T-helper 2 cell (primary cell): ENCODE data around the gene N4BP2L2.

Experiments
- DNase-seq, 5 experiments: peaks; one replicate each; pipeline versions ENCODE4 v3.0.0 to v3.0.0-alpha.2; 2012 to 2022

N4BP2L2 gene

DNA sequence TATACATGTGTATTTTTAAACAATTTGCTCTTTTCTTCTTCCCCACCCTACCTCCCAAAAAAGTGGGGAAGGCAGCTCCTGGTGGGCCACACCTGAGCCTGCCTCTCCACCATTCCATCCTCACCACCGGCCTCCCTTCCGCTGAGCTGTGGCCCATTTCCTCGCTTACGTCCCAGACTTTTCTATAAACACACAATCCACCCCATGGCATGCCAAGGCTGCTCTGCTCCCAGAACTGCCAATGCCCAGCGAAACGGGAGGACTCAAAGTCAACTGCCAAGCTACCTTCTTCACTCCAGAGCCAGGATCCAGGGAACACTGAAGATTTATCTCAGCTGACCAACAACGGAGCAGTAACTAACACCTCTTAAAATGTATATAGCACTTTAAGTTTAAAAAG is 113.4 kb downstream of the N4BP2L2 start:
- no peak for DNase-seq

DNA sequence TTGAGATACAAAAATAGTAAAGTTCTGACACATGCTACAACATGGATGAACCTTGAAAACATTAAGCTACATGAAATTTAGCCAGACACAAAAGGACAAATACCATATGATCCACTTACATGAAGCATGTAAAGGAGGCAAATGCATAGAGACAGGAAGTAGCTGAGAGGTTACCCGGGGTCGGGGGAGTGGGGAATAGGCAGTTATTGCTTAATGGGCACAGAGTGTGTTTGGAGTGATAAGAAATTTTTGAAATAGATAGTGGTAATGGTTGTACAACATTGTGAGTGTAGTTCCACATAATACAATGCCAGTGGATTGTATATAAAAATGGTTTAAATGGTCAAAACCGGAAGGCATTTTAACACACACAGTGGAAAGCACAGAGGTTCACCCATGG is 115.0 kb downstream of the N4BP2L2 start:
- no peak for DNase-seq

DNA sequence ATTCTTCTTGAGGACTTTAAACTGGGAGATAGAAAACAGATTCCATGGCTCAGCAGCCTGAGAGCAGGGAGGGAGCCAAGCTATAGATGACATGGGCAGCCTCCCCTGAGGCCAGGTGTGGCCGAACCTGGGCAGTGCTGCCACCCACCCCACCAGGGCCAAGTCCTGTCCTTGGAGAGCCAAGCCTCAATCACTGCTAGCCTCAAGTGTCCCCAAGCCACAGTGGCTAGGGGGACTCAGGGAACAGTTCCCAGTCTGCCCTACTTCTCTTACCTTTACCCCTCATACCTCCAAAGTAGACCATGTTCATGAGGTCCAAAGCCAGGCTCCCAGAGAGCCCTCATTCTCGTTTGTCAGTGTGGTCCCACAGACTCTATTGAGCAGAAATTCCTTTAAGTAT is 118.7 kb downstream of the N4BP2L2 start:
- no peak for DNase-seq

DNA sequence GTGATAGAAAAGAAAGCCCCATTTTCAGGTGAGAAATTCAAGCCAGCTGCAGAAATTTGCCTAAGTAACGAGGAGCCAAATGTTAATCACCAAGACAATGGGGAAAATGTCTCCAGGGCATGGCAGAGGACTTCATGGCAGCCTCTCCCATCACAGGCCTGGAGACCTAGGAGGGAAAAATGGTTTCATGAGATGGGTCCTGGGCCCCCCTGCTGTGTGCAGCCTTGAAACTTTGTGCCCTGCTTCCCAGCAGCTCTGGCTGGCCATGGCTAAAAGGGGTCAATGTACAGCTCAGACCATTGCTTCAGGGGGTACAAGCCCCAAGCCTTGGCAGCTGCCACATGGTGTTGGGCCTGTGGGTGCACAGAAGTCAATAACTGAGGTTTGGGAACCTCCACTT is 120.6 kb downstream of the N4BP2L2 start:
- no peak for DNase-seq

DNA sequence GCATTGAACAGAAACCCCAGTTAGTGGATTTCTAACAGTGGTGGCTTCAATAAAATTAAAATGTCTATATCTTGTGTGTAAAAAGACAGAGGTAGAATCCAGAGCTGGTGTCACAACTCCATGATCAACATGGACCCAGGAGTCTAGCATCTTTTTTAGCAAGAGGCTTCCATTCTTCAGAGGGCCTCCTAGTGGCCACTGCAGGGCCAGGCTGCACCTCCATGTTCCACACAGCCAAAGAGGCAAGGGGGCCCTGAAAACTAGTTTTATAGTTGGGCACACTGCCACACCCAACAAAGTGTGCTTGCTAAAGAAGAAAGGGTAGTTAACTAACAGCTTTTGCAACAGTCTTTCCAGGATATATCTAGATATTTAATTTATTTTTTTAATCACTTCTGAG is 123.6 kb downstream of the N4BP2L2 start:
- DNase-seq = peak in 1 of 5 experiments; percentile 33

DNA sequence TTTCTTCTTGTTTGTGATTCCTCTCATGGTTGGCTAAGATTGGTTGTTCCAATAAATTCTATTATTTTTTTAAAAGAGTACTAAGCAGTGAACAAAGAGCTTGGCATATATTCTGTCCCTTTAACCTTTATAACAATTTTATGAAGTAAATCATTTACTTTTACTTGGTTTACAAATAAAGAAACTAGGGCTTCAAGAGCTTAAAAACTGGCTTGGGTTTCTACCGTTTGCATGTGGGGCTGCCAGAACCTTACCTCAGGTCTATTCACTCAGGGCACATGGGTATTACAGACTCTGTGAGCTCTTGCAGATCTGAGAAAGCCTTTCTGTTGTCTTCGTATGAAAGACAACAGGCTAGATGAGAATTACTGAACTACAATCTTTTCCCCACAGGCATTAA is 124.0 kb downstream of the N4BP2L2 start:
- DNase-seq = no peak

DNA sequence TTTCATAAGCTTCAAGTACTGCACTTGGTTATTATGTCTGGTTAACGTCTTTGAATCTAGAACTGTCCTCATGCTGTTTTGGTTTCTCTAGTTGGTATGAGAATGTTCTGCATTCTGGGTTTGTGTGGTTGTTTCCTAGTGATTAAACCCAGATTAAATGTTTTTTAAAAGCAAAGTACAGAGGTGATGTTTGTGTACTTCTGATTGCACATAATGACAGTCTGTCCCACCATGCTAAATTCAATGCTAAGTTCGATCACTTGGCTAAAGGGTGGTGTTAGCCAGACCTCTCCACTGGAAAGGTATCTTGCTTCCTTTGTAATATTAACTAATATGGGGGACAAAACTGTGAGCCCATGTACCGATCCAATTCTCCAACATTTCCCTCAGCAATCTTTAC is 125.3 kb downstream of the N4BP2L2 start:
- no peak for DNase-seq

DNA sequence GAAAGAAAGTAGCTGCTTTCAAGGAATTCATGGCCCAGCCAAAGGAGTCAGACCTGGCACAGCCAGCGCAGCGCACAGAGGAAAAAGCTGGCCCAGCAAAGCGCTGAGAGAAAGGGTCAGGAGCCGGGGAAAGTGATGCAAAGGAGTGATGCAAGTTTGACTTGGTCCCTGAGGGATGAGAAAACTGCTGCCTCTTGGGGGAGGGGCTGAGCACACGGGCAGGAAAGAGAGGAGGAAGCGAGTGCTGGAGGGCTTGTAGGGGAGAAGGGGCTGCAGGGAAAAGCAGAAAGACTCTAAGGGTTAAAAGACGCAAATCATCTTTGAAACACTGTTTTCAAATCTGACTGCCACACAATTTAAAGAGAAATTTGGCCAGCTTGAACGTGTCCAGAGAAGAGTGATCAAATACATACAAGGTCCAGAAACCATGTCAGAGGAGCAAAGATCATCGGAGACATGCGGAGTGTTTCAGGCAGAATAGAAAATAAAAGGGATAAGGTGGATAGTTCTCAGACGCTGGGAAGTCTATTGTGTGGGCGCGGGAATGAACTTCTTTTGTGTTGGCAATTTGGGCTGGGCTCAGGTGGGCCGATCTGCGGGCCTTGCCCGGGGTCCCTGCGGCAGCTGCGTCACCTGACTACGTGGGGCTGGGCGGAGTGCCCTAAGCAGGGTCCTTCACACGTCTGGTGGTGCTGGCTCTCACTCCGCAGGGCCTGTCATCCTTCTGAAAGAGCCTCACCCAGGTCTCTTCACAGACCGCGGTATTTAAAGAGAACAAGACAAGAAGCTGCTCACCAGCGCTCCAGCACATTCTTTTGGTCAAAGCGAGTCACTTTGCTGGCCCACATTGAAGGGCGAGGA is 128.8 kb downstream of the N4BP2L2 start:
- no peak for DNase-seq

DNA sequence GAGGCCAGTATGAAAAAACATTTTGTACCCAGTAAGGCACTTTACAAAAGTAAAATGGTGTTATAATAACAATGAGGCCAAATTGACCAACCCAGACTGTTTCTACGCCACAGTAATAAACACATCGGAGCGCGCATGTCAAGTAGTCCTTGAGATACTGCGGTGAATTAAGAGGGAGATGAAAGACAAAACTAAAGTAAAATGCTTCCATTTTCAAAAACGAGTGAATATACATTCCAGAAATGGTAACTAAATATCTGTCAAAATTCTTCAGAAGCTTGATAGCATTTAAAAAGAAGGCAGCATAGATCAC is 129.6 kb downstream of the N4BP2L2 start:
- DNase-seq = no peak

DNA sequence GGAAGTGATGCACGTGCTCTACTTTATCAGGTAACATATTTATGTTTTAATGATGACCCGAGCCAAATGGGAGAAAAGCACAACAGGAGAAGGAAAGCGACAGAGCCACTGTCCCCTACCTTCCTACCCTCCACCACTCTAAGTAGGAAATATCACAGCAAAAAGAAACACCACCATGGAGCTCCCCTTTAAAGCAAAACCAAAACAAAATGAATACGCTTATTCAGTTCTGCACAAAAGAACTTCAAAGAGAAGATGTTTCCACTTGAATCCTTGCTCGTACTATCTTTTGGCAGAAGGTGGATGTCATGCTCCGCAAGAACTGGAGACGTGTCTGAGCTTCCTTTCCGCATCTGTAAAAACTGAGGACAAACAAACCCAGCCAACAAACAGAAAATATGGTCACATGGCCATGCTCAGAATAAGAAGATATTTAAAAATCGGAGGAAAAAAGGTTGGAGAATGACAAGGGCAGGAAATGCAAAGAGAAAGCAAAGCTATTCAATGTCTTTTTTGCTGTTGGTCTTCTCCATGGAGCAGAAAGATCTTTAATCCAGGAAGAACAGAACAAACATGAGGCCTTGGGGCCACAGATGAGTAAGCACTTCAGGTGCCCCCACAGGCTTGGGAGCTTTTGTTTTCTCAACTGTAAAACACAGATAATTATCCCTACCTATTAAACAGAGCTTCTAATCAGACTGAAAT is 130.1 kb downstream of the N4BP2L2 start:
- no peak for DNase-seq

DNA sequence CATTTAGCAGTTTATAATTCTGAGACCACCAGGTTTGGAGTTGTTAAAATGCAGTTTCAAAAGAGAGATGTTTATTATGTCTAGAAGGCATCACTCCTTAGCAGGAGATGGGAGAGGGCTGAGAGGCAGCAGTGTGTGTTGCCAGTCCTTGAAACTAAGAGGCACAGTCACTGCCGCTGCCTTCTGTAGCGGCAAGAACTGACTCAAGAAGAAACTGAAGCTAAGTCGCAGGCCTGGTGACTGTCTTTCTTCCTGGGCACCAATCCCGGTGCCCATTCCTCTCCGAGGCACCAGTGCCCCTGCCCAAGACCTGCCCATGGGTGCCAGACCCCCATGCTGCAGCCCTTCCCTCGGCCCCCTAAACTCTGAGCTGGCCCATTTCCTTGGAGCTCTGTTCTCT is 130.7 kb downstream of the N4BP2L2 start:
- peak in 1 of 5 experiments; percentile 63 for DNase-seq

DNA sequence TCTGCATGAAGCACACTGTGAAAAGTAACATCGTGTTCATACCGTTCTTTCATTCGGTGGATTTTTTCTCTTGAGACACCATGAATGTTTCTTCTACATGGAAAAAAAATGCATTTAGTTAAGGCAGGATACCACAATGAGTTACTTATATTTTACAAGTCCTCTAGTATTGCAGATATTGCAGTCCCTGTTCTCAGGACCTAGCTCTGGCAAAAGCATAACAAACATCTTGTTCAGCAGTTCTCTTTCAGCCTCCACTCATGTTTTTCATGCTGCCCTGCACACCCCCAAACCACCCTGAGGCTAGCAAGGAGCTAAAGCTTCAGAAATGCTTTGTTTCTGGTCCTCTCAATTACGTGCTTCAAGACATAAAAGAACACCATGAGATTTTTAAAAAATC is 135.5 kb downstream of the N4BP2L2 start:
- no peak for DNase-seq

DNA sequence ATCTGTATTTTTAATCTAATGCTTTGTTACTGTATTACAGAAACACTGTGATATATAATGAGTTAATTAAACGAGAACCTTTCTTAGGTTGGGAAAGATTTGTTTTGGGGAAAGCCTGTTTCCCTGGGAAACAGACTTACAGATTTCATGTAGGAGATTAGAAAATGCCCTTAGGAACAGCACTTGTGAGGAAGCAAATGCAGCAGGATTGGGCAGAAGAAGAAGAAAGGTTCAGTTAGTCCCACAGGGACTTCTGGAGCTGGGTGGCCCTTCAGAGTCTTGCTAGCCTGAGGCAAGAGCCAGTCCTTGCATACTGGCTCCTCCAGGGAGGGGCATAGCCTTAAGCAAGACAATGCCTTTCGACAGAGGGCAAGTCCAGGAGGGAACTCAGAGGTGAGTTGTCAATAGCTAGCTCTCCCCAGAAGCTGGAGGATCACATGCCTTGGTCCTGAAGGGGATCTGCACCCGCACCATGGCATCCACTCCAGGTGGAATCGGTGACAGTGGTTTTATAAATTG is 147.4 kb downstream of the N4BP2L2 start:
- no peak for DNase-seq

DNA sequence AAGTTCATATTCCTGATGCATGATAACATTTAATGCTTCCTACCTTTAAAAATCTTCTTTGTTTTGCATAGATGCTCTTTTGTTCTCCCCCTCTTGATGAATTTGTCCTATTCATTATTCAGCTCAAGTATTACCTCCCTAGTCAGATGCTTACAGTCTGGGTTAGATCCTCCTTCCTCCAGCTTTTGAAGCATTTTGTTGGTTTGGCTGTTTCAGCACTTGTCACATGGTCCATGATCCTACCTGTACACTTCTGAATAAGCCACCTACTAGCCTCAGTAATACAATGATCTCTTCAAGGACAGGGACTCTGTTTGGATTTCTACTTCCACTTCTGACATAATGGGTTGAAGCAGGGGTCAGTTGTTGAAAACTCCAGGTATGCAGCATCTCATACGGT is 148.1 kb downstream of the N4BP2L2 start:
- DNase-seq = peak in 1 of 5 experiments; percentile 1

DNA sequence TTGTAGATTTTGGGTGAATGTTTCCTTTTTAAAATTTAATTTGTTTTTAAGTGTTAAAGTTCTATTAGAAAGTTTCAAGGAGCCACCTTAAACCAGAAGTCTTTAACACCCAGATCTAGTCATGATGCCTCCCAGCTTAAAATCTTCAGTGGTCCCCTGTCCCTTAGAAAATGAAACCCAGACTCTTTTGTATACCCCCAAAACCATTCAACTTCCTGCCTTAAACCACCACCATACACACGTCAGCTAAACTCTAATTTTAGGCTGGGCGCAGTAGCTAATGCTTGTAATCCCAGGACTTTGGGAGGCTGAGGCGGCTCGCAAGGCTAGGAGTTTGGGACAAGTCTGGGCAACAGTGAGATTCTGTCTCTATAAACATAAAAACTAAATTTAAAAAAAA is 148.5 kb downstream of the N4BP2L2 start:
- DNase-seq = peak in 2 of 5 experiments; percentile 16 to 26

DNA sequence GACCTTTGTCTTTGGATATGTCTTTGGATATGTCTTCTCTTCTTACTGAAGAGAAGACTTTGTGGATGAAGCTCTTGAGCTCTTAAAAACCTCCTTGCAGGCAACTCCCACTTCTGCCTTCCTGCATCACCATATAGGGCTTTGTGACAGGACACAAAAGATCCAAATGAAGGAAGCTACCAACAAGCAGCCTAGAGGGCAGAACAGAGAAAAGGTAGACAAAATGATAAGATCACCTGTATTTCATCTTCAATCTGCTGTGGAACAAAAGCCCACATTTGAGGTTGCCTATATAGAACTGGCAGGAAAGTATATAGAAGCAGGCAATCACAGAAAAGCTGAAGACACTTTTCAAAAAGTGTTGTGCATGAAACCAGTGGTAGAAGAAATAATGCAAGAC is 153.2 kb downstream of the N4BP2L2 start:
- DNase-seq = peak in 1 of 5 experiments; percentile 7

DNA sequence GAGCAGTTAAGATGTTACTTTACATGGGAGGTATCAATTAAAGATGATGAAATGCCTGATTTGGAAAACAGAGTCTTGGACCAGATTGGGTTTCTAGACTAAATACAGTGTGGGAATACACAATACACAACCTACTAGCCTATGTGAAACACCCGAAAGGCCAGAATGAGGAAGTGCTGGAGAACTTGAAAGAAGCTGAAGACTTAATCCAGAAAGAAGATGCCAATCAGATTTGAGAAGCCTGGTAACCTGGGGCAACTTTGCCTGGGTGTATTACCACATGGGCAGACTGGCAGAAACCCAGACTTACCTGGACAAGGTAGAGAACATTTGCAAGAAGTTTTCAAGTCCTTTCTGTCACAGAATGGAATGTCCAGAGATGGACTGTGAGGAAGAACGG is 153.9 kb downstream of the N4BP2L2 start:
- no peak for DNase-seq

DNA sequence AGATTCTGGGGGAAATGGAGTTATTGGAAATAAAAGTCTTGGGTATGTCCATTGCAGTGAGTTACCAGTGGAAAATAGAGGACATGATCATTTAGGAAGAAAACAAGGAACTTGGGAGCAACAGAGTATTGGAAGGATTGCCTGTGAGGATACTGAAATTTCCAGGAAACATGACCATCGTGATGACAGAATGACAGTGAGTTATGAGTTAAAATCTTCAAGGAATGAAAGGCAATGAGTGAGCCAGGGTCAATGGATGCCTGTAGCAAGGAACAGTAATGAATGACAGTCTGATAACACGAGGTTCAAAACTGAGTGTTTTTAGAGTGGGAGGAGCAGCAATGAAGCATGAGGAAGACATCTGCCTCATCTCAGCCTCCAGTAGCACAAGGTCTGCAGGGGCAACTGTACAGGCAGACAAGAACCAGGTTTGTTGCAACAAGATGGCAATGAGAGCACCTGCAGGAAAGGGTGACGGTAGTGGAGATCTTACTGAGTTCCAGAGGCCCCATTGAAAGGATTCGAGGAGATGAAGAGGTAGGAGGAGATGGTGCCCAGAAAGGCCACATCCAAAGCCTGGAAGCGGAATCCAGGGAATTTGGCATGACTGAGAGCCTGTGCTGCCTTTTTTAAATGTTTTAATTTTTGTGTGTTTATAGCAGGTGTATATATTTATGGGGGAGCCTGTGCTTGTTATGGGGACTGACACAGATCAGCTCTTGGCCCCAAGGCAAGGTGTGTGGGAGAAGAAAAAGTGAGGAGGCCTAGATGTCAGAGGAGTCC is 154.6 kb downstream of the N4BP2L2 start:
- no peak for DNase-seq
